ENCODE measurements around the gene LASP1. TPM values are rescaled to one million over a fixed set of nuclear protein-coding genes. Genes with fewer than 3 reads are reported as not detected.

LASP1 gene
- total RNA-seq = 100 to 1,000 TPM in 1 of 2 donors, 10 to 100 TPM in 1; 78.8 to 106 TPM

GRCh38 chr17:38869526-38870258 is at the start of gene LASP1:
TSS of gene LASP1 (plus strand) at chr17:38870058. CDS start at chr17:38870190, 132 bp downstream.

GRCh38 chr17:38824899-38825761 is 44.7 kb upstream of the LASP1 start, which contains the start of gene CWC25:
TSS of gene CWC25 (minus strand) at chr17:38825321. CDS start at chr17:38825183, 138 bp downstream.

GRCh38 chr17:38853292-38854219 is 16.3 kb upstream of the LASP1 start, which contains the start of gene RPL23:
TSS of gene RPL23 (minus strand) at chr17:38853721. CDS start at chr17:38853710, 11 bp downstream.

GRCh38 chr17:38925263-38925995 is 55.6 kb downstream of the LASP1 start, which contains the start of gene LASP1NB:
TSS of gene LASP1NB (plus strand) at chr17:38925614.

GRCh38 chr17:38967290-38967738 is 97.5 kb downstream of the LASP1 start, which contains the start of gene FBXO47:
TSS of gene FBXO47 (minus strand) at chr17:38967403. CDS start at chr17:38963025, 4,378 bp downstream.

Small RNAs within 50 kb of the gene (small RNA-seq; reads per million reads assigned to genes)
- gene MIR4727 (0 reads per million in 2 donors), gene MIR6779 (0 reads per million in 2 donors), gene SNORA21 (0 reads per million in 2 donors), gene SNORA21B (0 reads per million in 2 donors)

Other genes starting within 250 kb of the LASP1 start
- gene EPOP, start 195.1 kb upstream of the LASP1 start, total RNA-seq = under 1 TPM; 0.67 to 0.69 TPM
- 10 to 100 TPM; 15.0 to 22.4 TPM for gene MLLT6, start 164.8 kb upstream of the LASP1 start, total RNA-seq
- 1 to 10 TPM; 3.8 to 4.0 TPM for gene CISD3, start 139.7 kb upstream of the LASP1 start, total RNA-seq
- 1 to 10 TPM; 2.8 to 3.0 TPM for gene PCGF2, start 121.7 kb upstream of the LASP1 start, total RNA-seq
- gene PSMB3, start 117.3 kb upstream of the LASP1 start, total RNA-seq = 100 to 1,000 TPM; 395 to 474 TPM
- 100 to 1,000 TPM in 1 of 2 donors, 10 to 100 TPM in 1; 86.9 to 115 TPM for gene PIP4K2B, start 70.5 kb upstream of the LASP1 start, total RNA-seq
- gene CWC25, start 44.7 kb upstream of the LASP1 start, total RNA-seq = 1 to 10 TPM; 5.5 to 7.7 TPM
- gene RPL23, start 16.3 kb upstream of the LASP1 start, total RNA-seq = 100 to 1,000 TPM; 429 to 846 TPM
- gene FBXO47, start 97.3 kb downstream of the LASP1 start, total RNA-seq = under 1 TPM in 1 of 2 donors, not detected in 1; under 0.01 TPM

All from melanocyte of skin (primary cell).